GM23338 (cell line): ENCODE measurements around the gene MALSU1. TPM values are rescaled to one million over a fixed set of nuclear protein-coding genes. Genes with fewer than 3 reads are reported as not detected.
A peak's percentile ranks its signal among the peaks of the same experiment; 100 is the strongest.

Experiments
- ATAC-seq: fragments of 200-7000 bp; cut with Tn5 transposase; 3 replicates; pipeline ENCODE4 v1.9.1; 2020
- DNase-seq: peaks from one replicate; pipeline ENCODE4 v3.0.0-alpha.2; 2015; ENCODE audit warnings: low spot score
- H2AFZ ChIP-seq: fragments of 200-600 bp; sonication (generic); 2 replicates; pipeline ENCODE4 v1.8.0; 2016; ENCODE audit warnings: antibody characterized with exemption, mild to moderate bottlenecking, moderate library complexity
- H3F3A ChIP-seq: fragments of 200-600 bp; sonication (generic); replicated peaks from 2 replicates; pipeline ENCODE4 v1.8.0; 2017; ENCODE audit warnings: antibody characterized with exemption, mixed run types, low read depth
- H3K27ac ChIP-seq: fragments of 200-600 bp; sonication (generic); 2 replicates; pipeline ENCODE4 v1.6.1; 2016; ENCODE audit warnings: low read depth
- H3K27me3 ChIP-seq: fragments of 200-600 bp; sonication (generic); 2 replicates; pipeline ENCODE4 v1.8.0; 2016; ENCODE audit warnings: mild to moderate bottlenecking, mixed run types, moderate library complexity; ENCODE audit not compliant: insufficient read depth
- H3K36me3 ChIP-seq: fragments of 200-600 bp; sonication (generic); 2 replicates; pipeline ENCODE4 v1.8.0; 2016; ENCODE audit warnings: mild to moderate bottlenecking; ENCODE audit not compliant: insufficient read depth
- H3K4me1 ChIP-seq: fragments of 200-600 bp; sonication (generic); 2 replicates; pipeline ENCODE4 v1.8.0; 2016; ENCODE audit warnings: mild to moderate bottlenecking, moderate library complexity; ENCODE audit not compliant: insufficient read depth
- H3K4me2 ChIP-seq: fragments of 200-600 bp; sonication (generic); 2 replicates; pipeline ENCODE4 v1.7.1; 2017; ENCODE audit warnings: mixed run types
- H3K4me3 ChIP-seq: fragments of 200-600 bp; sonication (generic); 2 replicates; pipeline ENCODE4 v1.6.1; 2016; ENCODE audit warnings: mixed run types
- H3K79me2 ChIP-seq: fragments of 200-600 bp; sonication (generic); replicated peaks from 2 replicates; pipeline ENCODE4 v1.8.0; 2017; ENCODE audit warnings: mild to moderate bottlenecking; ENCODE audit not compliant: insufficient read depth
- H3K9me2 ChIP-seq: fragments of 200-600 bp; sonication (generic); 2 replicates; pipeline ENCODE4 v1.8.0; 2017; ENCODE audit not compliant: insufficient read depth
- H4K20me1 ChIP-seq: fragments of 200-600 bp; sonication (generic); replicated peaks from 2 replicates; pipeline ENCODE4 v1.8.0; 2017; ENCODE audit warnings: mild to moderate bottlenecking; ENCODE audit not compliant: insufficient read depth
- H3K27ac Mint-ChIP-seq: 2 replicates; pipeline ENCODE4 v1.8.0; 2020; ENCODE audit warnings: inconsistent platforms, mild to moderate bottlenecking, moderate library complexity, mixed read lengths
- H3K27me3 Mint-ChIP-seq: 3 replicates; pipeline ENCODE4 v1.8.0; 2022; ENCODE audit warnings: low read depth, mild to moderate bottlenecking, moderate library complexity, mixed read lengths, inconsistent platforms; ENCODE audit not compliant: insufficient read depth, poor library complexity
- H3K36me3 Mint-ChIP-seq: 3 replicates; pipeline ENCODE4 v1.8.0; 2021; ENCODE audit warnings: low read depth, mild to moderate bottlenecking, inconsistent platforms, moderate library complexity, mixed read lengths
- H3K4me1 Mint-ChIP-seq: 3 replicates; pipeline ENCODE4 v1.8.0; 2020; ENCODE audit warnings: mild to moderate bottlenecking, inconsistent platforms, mixed read lengths
- H3K4me3 Mint-ChIP-seq: 3 replicates; pipeline ENCODE4 v1.8.0; 2021; ENCODE audit warnings: moderate library complexity, mild to moderate bottlenecking, inconsistent platforms, mixed read lengths
- H3K9me3 Mint-ChIP-seq: 3 replicates; pipeline ENCODE4 v1.8.0; 2020; ENCODE audit warnings: moderate library complexity, mild to moderate bottlenecking, inconsistent platforms, mixed read lengths
- CREB1 ChIP-seq: fragments of 250-450 bp; sonication (Bioruptor Pico); IDR thresholded peaks from 2 replicates; pipeline ENCODE4 v1.5.0; 2020; ENCODE audit warnings: low read depth, mild to moderate bottlenecking, moderate library complexity
- EZH2 ChIP-seq: fragments of 200-600 bp; sonication (generic); IDR thresholded peaks from one replicate; pipeline ENCODE4 v1.8.0; 2017; ENCODE audit warnings: antibody characterized with exemption, mild to moderate bottlenecking, low read depth; ENCODE audit not compliant: unreplicated experiment
- EZH2phosphoT487 ChIP-seq: fragments of 200-600 bp; sonication (generic); IDR thresholded peaks from one replicate; pipeline ENCODE4 v1.8.1; 2018; ENCODE audit warnings: antibody characterized with exemption; ENCODE audit not compliant: unreplicated experiment
- JUNB ChIP-seq: IDR thresholded peaks from one replicate; pipeline ENCODE4 v1.6.1; 2016; ENCODE audit warnings: antibody characterized with exemption; ENCODE audit not compliant: unreplicated experiment
- NANOG ChIP-seq: IDR thresholded peaks from 2 replicates; pipeline ENCODE4 v1.6.1; 2016; ENCODE audit warnings: antibody characterized with exemption, borderline replicate concordance
- POLR2AphosphoS5 ChIP-seq: IDR thresholded peaks from 2 replicates; pipeline ENCODE4 v1.6.1; 2016; ENCODE audit warnings: antibody characterized with exemption, low read depth
- STAT1 ChIP-seq: IDR thresholded peaks from one replicate; pipeline ENCODE4 v1.6.1; 2016; ENCODE audit warnings: antibody characterized with exemption; ENCODE audit not compliant: unreplicated experiment
- ZNF114 ChIP-seq: fragments of 250-450 bp; sonication (Bioruptor Pico); IDR thresholded peaks from 2 replicates; pipeline ENCODE4 v1.5.0; 2020; ENCODE audit warnings: mild to moderate bottlenecking, moderate library complexity
- ZNF331 ChIP-seq: fragments of 250-450 bp; sonication (Bioruptor Pico); IDR thresholded peaks from 2 replicates; pipeline ENCODE4 v1.5.0; 2020; ENCODE audit warnings: low read depth, mild to moderate bottlenecking, moderate library complexity
- polyA plus RNA-seq: library from polyadenylated mRNA; unstranded; fragments of >200 nt; fragmentation: Nextera tagmentation; extraction: Ambion mirVana; gene quantifications from 2 replicates; pipeline ENCODE4 v1.2.1, GENCODE V29; 2016
- total RNA-seq: library from RNA; depleted of rRNA; stranded (reverse); fragments of >200 nt; shearing (Covaris generic); gene quantifications from 2 replicates; pipeline ENCODE4 v1.2.3, GENCODE V29; 2014
- TF ChIP-seq, protein P1 (sequence below): fragments of 250-450 bp; sonication (Bioruptor Pico); IDR thresholded peaks from 2 replicates; pipeline ENCODE4 v1.5.0; 2020; ENCODE audit warnings: mild to moderate bottlenecking, moderate library complexity
- TF ChIP-seq, protein P2 (sequence below), 2 experiments: fragments of 200-600 bp in 1 of 2; sonication (generic) in 1 of 2; conservative IDR thresholded peaks; 2 replicates each; pipeline versions ENCODE4 v1.5.1 to v1.6.1; 2016 to 2017; ENCODE audit warnings: antibody characterized with exemption in 2 of 2, low read depth in 2 of 2, mild to moderate bottlenecking in 2 of 2, moderate library complexity in 1 of 2
- TF ChIP-seq, protein P3 (sequence below): IDR thresholded peaks from 2 replicates; pipeline ENCODE4 v1.6.1; 2016; ENCODE audit warnings: antibody characterized with exemption
- TF ChIP-seq, protein P4 (sequence below): IDR thresholded peaks from one replicate; pipeline ENCODE4 v1.6.1; 2018; ENCODE audit warnings: antibody characterized with exemption; ENCODE audit not compliant: unreplicated experiment

The MALSU1 gene
- total and polyA plus RNA-seq, 2 experiments from 2014 or later: 96.8 to 209 TPM

DNA sequence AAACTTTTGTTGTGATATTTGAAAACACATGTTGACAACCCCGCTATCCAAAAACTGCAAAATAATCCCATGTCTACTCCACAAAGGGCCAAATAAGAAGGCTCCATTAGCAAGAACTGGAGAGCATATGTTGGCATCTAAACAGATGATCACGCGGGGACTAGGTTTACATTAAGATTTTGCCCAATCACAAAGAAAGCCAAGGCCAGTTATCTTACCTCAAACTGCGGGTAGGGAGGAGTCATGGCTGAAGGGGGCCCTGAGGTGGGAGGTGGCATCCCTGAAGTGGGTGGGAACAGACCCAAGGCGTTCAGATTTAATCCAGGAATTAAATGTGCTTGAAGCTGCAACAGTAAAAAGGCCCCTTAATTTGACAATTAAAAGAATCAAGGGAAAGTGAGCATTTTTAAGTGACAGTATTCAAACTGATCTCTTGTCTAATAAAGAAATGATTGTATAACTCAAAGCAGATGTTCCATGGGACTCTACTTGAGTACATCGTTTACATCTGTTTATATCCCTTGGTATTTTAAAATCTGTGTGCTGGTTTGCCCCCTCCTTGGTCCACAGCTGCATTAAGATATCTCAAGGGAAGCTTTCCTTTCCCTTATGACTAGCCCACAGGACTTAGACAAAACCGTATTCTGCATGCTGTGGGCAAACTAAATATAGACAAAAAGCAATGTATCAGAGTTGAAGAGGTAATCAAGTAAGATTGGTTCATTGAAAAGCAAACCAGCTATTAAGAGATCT, 42.9 kb downstream of the MALSU1 start:
- H3K9me3 Mint-ChIP-seq: no peaks in the 10 kb centered on the region; the same call in 2 of the 3 replicates
- H3F3A ChIP-seq: peaks cover 16% of the 10 kb centered on the region; the same call in 1 of the 2 replicates
- H3K36me3 ChIP-seq: peaks cover 77% of the 10 kb centered on the region; the same call in 1 of the 2 replicates
- no peak for DNase-seq
- H3K4me1 ChIP-seq: no peaks in the 10 kb centered on the region
- H3K36me3 Mint-ChIP-seq: peaks cover 90% of the 10 kb centered on the region
- no peaks in the 10 kb centered on the region for H3K79me2 ChIP-seq
- H3K4me2 ChIP-seq: no peak overlapping the region
- TF ChIP-seq, protein P1, sequence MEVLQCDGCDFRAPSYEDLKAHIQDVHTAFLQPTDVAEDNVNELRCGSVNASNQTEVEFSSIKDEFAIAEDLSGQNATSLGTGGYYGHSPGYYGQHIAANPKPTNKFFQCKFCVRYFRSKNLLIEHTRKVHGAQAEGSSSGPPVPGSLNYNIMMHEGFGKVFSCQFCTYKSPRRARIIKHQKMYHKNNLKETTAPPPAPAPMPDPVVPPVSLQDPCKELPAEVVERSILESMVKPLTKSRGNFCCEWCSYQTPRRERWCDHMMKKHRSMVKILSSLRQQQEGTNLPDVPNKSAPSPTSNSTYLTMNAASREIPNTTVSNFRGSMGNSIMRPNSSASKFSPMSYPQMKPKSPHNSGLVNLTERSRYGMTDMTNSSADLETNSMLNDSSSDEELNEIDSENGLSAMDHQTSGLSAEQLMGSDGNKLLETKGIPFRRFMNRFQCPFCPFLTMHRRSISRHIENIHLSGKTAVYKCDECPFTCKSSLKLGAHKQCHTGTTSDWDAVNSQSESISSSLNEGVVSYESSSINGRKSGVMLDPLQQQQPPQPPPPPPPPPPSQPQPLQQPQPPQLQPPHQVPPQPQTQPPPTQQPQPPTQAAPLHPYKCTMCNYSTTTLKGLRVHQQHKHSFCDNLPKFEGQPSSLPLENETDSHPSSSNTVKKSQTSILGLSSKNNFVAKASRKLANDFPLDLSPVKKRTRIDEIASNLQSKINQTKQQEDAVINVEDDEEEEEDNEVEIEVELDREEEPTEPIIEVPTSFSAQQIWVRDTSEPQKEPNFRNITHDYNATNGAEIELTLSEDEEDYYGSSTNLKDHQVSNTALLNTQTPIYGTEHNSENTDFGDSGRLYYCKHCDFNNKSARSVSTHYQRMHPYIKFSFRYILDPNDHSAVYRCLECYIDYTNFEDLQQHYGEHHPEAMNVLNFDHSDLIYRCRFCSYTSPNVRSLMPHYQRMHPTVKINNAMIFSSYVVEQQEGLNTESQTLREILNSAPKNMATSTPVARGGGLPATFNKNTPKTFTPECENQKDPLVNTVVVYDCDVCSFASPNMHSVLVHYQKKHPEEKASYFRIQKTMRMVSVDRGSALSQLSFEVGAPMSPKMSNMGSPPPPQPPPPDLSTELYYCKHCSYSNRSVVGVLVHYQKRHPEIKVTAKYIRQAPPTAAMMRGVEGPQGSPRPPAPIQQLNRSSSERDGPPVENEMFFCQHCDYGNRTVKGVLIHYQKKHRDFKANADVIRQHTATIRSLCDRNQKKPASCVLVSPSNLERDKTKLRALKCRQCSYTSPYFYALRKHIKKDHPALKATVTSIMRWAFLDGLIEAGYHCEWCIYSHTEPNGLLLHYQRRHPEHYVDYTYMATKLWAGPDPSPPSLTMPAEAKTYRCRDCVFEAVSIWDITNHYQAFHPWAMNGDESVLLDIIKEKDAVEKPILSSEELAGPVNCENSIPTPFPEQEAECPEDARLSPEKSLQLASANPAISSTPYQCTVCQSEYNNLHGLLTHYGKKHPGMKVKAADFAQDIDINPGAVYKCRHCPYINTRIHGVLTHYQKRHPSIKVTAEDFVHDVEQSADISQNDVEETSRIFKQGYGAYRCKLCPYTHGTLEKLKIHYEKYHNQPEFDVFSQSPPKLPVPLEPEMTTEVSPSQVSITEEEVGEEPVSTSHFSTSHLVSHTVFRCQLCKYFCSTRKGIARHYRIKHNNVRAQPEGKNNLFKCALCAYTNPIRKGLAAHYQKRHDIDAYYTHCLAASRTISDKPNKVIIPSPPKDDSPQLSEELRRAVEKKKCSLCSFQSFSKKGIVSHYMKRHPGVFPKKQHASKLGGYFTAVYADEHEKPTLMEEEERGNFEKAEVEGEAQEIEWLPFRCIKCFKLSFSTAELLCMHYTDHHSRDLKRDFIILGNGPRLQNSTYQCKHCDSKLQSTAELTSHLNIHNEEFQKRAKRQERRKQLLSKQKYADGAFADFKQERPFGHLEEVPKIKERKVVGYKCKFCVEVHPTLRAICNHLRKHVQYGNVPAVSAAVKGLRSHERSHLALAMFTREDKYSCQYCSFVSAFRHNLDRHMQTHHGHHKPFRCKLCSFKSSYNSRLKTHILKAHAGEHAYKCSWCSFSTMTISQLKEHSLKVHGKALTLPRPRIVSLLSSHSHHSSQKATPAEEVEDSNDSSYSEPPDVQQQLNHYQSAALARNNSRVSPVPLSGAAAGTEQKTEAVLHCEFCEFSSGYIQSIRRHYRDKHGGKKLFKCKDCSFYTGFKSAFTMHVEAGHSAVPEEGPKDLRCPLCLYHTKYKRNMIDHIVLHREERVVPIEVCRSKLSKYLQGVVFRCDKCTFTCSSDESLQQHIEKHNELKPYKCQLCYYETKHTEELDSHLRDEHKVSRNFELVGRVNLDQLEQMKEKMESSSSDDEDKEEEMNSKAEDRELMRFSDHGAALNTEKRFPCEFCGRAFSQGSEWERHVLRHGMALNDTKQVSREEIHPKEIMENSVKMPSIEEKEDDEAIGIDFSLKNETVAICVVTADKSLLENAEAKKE (CRISPR knock-in tag): no peak
- TF ChIP-seq STAT1: no peak
- no peak for TF ChIP-seq ZNF114 (CRISPR knock-in tag)
- TF ChIP-seq, protein P2, sequence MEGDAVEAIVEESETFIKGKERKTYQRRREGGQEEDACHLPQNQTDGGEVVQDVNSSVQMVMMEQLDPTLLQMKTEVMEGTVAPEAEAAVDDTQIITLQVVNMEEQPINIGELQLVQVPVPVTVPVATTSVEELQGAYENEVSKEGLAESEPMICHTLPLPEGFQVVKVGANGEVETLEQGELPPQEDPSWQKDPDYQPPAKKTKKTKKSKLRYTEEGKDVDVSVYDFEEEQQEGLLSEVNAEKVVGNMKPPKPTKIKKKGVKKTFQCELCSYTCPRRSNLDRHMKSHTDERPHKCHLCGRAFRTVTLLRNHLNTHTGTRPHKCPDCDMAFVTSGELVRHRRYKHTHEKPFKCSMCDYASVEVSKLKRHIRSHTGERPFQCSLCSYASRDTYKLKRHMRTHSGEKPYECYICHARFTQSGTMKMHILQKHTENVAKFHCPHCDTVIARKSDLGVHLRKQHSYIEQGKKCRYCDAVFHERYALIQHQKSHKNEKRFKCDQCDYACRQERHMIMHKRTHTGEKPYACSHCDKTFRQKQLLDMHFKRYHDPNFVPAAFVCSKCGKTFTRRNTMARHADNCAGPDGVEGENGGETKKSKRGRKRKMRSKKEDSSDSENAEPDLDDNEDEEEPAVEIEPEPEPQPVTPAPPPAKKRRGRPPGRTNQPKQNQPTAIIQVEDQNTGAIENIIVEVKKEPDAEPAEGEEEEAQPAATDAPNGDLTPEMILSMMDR (conservative IDR thresholded peaks at IDR 0.05; ENCODE audit: low read depth in 2 of 2): no peak
- TF ChIP-seq, protein P3, sequence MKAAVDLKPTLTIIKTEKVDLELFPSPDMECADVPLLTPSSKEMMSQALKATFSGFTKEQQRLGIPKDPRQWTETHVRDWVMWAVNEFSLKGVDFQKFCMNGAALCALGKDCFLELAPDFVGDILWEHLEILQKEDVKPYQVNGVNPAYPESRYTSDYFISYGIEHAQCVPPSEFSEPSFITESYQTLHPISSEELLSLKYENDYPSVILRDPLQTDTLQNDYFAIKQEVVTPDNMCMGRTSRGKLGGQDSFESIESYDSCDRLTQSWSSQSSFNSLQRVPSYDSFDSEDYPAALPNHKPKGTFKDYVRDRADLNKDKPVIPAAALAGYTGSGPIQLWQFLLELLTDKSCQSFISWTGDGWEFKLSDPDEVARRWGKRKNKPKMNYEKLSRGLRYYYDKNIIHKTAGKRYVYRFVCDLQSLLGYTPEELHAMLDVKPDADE: no peak
- TF ChIP-seq EZH2: no peak
- no peak for TF ChIP-seq ZNF331 (CRISPR knock-in tag)
- no peak for TF ChIP-seq NANOG
- TF ChIP-seq JUNB: no peak
- no peak for TF ChIP-seq CREB1
- no peak for TF ChIP-seq POLR2AphosphoS5
- no peak for TF ChIP-seq EZH2phosphoT487
- TF ChIP-seq, protein P4, sequence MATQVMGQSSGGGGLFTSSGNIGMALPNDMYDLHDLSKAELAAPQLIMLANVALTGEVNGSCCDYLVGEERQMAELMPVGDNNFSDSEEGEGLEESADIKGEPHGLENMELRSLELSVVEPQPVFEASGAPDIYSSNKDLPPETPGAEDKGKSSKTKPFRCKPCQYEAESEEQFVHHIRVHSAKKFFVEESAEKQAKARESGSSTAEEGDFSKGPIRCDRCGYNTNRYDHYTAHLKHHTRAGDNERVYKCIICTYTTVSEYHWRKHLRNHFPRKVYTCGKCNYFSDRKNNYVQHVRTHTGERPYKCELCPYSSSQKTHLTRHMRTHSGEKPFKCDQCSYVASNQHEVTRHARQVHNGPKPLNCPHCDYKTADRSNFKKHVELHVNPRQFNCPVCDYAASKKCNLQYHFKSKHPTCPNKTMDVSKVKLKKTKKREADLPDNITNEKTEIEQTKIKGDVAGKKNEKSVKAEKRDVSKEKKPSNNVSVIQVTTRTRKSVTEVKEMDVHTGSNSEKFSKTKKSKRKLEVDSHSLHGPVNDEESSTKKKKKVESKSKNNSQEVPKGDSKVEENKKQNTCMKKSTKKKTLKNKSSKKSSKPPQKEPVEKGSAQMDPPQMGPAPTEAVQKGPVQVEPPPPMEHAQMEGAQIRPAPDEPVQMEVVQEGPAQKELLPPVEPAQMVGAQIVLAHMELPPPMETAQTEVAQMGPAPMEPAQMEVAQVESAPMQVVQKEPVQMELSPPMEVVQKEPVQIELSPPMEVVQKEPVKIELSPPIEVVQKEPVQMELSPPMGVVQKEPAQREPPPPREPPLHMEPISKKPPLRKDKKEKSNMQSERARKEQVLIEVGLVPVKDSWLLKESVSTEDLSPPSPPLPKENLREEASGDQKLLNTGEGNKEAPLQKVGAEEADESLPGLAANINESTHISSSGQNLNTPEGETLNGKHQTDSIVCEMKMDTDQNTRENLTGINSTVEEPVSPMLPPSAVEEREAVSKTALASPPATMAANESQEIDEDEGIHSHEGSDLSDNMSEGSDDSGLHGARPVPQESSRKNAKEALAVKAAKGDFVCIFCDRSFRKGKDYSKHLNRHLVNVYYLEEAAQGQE: no peak
- H3K9me2 ChIP-seq: no peaks in the 10 kb centered on the region
- H3K27ac ChIP-seq: 0 out of 2 replicates have a peak overlapping the region, but pooled peaks have one; percentile 21
- H3K4me1 Mint-ChIP-seq: no peaks in the 10 kb centered on the region
- H2AFZ ChIP-seq: no peak overlapping the region
- H3K4me3 ChIP-seq: no peak overlapping the region
- peaks cover 10% of the 10 kb centered on the region for H3K27me3 Mint-ChIP-seq
- no peak overlapping the region for H3K4me3 Mint-ChIP-seq
- H4K20me1 ChIP-seq: peaks cover 12% of the 10 kb centered on the region
- ATAC-seq: peak; percentile 38; the same call in 2 of the 3 replicates
- no peaks in the 10 kb centered on the region for H3K27me3 ChIP-seq
- no peak overlapping the region for H3K27ac Mint-ChIP-seq
